ENCODE measurements around the gene PRLR. TPM values are rescaled to one million over a fixed set of nuclear protein-coding genes. Genes with fewer than 3 reads are reported as not detected.

The PRLR gene
- total RNA-seq, 1 donor from 2014 or later, result 0.38 TPM

DNA sequence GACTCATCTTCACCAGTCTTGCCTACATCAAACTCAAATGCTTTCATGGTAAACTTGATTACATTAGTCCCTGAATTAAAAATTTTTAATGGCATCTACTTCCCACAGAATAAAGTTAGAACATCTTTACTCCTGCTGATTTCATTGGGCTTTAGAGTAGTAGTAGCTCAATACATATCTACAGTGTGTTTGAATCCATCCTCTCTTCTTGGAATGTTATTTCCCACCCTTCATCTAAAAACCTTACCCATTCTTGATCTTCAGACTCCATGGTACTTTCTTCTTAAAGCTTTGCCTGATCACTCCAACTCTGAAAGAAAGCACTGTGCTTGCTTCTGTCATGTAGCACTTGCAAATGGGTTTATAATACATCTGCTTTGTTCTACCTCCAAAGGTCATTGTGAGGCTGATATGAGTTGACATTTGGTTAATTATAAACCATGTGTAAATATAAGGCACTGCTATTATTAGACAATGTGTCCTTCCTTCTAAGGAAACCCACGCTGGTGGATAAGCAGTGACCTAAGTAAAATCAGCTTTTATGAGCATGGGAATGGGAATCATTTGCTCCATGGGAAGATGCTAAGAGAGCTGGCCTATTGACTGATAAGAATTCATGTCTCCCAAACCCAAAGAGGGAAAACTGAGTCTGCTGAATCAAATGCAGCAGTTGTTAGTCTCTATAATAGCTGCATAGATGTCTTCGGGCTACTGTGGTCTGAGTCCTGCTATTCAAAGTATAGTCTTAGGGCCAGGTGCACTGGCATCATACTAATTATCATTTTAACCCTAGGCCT is 7.5 kb upstream of the PRLR start:
- no peak for ATAC-seq
- intact Hi-C loops (cut with DNase I), result no loop called here
- DNase-seq (ENCODE audit: missing footprints), result no peak

DNA sequence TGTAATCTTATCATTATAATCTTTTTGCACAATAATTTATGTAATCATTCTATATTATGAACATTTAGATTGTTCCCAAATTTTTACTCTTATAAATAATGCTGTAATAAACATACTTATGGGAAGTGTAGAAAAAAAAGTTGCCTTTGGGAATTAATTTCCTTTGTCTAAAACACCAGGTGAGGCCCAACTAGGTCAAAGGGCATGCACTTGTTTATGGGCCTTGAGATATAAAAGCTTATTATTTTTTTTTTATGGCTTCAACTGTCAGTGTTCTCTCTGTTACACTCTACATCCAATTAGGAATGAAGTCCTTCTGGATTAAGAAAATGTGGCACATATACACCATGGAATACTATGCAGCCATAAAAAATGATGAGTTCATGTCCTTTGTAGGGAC is 6.5 kb upstream of the PRLR start:
- intact Hi-C loops (cut with DNase I), result no loop called here
- DNase-seq (ENCODE audit: missing footprints), result no peak
- ATAC-seq, result no peak

DNA sequence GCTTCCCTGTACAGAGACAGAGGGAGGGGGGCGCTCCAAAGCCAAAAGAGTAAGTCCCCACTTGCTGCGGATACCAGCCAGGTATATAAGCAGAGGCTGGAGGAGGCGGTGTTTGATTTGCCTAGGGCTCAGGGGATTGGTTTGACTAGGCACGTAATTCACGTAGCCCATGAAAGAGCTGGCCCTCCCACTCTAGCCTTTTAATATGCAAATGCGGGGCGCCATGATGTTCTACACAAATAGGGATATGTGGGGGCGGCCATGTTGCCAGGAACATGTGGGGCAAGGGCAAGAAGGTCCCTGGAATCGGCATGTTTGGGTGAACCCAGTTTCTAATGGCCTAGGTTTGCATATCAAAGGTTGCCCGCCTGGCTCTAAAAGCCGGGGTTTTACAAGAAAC is 3.3 kb upstream of the PRLR start:
- ATAC-seq, result no peak
- DNase-seq (ENCODE audit: missing footprints), result no peak
- intact Hi-C loops (cut with DNase I), result no loop called here

DNA sequence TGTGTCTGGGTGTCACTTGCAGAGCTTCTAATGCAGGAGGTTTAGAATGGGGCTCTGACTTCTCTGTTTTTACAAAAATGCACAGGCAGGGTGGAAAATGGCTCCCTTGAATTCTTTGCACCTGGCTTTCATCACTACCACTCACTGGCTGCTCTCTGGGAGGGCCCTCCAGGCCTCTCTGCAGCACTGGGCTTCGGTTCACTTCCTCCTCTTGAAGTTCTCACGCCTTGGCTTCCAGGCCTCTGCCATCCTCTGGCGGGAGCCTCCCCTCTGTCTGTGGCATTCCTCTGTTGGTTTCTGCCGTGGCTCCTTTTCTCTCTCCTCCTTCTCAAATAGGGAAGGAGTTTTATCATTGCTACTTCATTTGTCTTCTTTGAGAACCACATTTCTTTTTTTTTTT is 2.8 kb upstream of the PRLR start:
- no peak for DNase-seq (ENCODE audit: missing footprints)
- ATAC-seq, result no peak
- intact Hi-C loops (cut with DNase I), result no loop called here

DNA sequence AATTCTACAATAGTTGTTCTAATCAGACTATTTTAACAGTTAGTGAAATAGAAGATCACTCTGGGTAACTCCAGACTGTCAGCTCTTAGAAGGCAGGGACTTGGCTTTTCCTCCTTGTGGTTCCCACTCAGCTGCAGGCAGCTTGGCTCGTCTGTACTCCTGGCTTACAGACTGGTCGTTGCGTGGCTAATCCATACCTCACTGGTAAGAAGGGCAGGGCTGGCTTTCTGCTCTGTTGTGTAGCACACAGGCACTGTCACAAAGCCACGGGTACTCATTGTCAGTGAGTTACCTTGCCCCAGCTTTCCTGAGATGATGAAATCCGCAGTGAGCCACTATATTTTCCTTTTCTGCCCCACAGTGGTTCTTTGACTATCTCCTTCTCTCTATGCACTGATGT is 1.8 kb upstream of the PRLR start:
- intact Hi-C loops (cut with DNase I), result no loop called here
- DNase-seq (ENCODE audit: missing footprints) (no peak), ATAC-seq (no peak)

DNA sequence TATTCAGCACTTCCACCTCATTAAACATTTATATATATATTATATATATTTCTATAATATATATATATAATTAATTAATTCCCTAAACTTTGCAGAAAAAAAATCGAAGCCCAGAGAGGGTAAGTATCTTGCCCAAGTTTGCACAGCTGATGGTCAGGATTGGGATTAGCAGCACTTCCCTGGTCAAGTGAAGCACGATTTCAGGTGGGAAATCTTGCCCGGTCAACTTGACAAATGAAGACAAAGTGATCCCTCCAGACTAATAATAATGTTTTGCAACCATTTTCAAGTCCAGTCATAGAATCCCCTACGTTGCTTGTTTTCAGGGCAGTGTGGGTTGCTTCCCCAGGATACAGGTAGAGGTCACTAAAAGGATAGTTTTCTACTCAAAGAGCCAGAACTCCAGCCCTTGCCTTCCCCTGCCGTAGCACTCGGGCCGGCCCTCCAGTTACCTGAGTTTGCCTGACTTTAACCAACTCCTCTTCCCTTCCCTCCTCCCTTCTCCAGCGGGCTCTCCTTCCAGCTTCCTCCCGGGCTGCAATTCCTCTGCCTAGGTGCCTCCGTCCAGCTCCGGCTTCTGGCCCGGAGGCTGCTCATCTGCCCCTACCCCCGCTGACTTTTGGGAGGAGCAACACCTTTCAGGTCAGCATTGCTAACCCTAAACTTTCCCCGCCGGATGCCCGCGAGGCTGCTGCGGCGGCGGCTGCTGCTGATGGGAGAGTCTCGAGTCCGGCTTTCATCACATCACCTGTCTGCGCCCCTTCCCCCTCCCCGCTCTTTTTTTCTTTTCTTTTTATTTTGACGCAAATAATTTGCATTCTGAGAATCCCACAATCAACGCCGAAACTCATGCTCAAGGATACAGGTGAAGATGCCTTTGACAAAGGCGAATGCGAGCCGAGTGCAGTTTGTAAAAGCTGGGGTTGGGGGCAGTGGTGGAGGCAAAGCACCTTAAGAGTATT is 930 bp downstream of the PRLR start:
- intact Hi-C loops (cut with DNase I), result no loop called here
- peak; percentile 66 for DNase-seq (ENCODE audit: missing footprints)
- no peak for ATAC-seq

DNA sequence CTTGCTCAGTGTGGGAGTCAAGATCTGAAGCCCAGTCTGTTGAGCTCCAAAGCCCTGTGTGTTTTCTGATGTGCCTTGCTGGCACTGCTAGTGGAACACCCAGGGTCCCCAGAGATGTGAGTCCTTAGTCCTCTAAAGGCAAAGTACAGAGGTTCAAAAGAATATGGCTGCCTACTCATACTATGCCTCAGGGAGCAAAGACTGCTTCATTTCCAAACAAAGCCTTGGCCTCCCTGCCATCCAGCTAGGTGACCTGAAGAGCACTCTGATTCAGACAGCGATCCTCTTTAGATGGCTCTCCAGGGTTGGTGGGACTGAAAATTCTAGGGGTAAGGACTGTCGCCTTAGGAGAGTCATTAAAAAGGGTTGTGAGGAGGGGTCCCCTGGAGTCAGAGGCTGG is 2.0 kb downstream of the PRLR start:
- ATAC-seq, result no peak
- no peak for DNase-seq (ENCODE audit: missing footprints)
- intact Hi-C loops (cut with DNase I), result no loop called here

DNA sequence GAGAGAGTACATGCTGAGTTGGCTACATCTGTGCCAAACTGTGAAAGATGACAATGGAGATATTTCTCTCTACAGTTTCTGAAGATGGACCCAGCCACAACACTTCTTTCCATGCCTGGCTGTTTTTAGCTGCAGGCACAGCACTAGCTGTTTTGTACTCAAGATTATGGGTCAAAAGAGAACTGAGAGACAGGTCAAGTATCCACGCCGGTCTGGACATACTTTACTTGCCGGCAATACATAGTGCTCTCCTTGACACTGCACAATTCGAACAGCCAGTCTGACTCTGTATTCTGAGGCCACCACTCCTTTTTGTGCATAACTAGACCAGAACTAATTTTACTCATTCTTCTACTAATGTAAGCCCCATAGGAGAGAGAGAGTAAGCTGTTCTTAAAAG is 2.6 kb downstream of the PRLR start:
- DNase-seq (ENCODE audit: missing footprints) (no peak), ATAC-seq (no peak)
- intact Hi-C loops (cut with DNase I), result no loop called here

DNA sequence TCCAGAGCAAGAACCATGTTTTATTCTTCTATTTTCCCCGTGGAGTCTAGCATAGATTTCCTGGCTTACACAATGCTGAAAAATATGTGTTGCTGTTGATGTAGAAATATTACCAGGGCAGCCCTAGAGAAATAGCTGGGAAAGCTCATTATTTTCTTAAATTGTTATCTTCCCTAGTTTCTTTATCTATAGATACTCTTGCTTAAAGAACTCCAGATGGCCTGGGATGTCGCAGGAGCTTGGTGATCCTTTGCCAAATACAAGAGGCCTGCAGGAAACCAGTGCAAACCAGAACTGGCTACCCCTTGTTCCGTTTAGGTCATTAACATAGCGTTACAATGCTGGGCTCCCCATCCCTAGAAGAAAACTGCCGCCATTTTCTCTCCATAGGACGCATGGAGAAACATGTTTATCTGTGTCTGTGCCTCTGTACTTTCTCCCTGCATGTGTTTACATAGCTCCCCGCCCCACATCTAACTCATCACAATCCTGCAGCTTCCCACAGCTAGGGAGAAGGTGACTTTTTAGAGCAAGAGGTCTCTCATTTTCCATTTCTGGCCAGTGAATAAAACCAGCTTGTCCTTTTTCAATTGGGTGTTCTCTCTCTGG is 6.4 kb downstream of the PRLR start:
- DNase-seq (ENCODE audit: missing footprints) (no peak), ATAC-seq (peak; percentile 20)
- intact Hi-C loops (cut with DNase I), result no loop called here

DNA sequence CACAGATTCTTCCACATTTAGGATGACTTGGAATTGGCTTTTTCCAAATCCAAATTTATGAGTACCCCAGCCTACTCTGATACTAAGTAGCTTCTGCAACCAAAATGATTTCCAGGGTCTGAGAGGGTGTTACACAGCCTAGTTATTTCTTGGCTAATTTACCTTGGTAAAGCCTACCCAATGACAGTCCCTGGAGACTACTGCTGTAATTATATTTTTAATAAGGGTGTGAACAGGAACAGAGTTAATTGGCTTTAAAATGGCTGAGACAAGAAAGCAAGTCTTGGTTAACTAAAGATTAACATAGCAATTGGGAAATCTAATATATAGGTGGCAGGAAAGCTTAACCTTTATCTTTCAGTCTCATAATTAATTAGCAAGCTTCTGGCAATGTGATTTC is 9.3 kb downstream of the PRLR start:
- intact Hi-C loops (cut with DNase I), result no loop called here
- ATAC-seq, result no peak

DNA sequence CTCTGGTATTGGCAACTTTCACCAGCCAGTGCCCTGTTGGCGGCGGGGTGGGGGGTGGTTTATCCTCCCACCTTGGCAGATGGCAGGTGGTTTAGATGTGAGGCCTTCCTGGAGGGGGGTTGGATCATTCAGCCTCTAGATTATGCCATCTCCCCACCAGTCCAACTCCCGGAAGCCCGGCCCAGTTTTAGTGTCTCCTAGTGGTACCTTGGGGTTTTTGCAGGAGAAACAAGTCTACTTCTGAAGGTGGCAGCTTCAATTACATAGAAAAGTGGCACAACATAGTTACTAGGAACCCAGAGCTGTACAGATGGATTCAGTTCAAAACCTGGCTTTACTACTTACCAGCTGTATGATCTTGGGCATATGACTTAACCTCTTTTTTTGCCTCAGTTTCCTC is 11.3 kb downstream of the PRLR start:
- ATAC-seq, result no peak
- intact Hi-C loops (cut with DNase I), result no loop called here
- no peak for DNase-seq (ENCODE audit: missing footprints)

More for the DNA sequence above, 9.3 kb downstream of the PRLR start:
- DNase-seq (ENCODE audit: missing footprints), result no peak

DNA sequence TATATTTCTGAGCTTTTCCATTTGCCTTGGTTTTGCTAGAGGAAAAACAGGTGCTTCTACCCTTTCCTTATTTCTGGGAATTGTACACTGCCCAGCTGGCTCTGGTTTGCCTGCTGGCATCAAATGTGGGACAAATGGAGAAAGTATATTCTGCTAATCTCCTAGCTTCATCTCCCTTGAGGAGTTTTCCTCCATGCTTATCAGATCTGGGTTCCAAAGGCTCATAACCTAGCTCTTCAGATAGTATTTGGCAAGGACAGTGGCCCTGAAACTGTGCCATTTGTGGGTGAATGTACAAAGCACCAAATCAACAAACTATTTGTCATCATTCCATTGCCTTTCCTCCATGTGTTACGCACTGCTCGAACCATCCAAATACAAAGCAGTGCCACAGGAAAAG is 16.2 kb downstream of the PRLR start:
- ATAC-seq (no peak), DNase-seq (ENCODE audit: missing footprints) (no peak)
- intact Hi-C loops (cut with DNase I), result no loop called here

DNA sequence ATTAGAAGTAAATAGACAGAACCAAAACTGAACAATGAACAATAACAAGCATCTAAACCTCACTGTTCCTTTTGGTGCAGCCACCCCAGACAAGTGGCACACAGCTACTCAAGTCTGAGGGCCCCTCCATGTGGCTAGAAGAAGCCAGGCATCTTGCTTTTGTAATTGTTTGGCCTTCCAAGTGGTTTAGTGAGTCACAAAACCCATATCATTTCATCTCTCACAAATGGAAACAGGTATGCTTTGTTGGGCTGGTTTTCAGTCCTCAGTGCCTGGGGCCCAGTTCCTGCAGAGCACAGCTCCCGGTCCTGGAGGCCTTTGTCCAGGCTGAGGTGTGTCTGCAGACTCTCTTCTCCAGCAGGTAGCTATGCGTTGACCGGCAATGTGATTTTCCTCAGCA is 16.7 kb downstream of the PRLR start:
- no peak for ATAC-seq
- intact Hi-C loops (cut with DNase I), result no loop called here
- no peak for DNase-seq (ENCODE audit: missing footprints)

DNA sequence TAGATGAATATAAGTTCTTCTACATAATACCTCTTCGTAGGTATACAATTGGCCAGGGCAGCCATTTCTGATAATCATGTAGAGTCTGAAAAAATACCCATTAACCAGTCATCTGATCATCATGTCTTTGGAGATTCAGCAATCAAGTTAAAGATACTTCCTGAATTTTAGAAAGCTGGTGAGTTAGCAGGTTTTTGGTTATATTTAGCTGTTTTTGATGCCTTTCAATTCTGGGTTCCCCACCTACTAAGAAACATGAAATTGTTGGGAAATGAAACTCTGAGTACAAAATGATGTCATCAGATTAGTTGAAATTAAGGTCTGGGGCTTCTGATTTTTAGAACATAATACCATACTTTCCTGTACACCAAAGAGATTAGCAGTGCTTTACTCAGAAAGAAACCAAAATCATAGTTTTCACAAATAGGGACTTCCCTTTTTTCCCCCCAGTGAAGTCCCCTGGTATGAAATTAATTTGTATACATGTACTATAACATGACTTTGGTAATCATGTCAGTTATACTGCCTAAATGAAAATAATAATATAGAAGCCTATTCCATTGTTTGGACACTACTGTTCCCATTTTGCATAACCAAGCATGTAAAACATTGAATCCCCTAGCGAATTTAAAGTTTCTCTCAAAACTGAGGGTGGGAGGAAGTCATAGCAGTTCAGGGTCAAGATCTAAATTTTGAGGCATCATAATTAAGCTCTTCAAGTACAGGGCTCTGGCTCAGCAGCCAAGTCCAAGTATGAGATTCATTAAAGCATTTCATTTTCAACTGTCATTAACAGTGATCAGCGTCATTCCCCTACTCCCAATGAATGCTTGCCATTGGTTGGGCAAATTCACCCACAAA is 17.9 kb downstream of the PRLR start:
- no peak for ATAC-seq
- no peak for DNase-seq (ENCODE audit: missing footprints)
- intact Hi-C loops (cut with DNase I), result no loop called here

DNA sequence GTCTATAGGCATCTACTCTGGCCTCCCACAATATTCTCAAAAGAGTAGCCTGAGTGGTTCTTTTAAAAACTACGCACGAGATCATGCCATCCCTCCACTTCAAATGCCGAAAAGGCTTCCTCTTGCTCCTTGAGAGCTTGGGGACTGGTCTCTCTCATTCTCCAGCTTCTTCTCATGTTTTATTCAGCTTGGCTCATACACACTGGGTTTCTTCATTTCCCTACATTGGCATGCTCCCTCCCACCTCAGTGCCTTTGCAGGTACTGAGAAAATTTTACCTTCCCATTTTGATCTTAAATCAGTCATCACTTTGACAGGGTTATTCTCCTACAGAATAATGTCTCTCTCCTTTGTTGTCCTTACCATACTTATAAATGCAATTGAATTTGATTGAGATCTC is 20.4 kb downstream of the PRLR start:
- no peak for DNase-seq (ENCODE audit: missing footprints)
- intact Hi-C loops (cut with DNase I), result no loop called here
- ATAC-seq, result no peak

DNA sequence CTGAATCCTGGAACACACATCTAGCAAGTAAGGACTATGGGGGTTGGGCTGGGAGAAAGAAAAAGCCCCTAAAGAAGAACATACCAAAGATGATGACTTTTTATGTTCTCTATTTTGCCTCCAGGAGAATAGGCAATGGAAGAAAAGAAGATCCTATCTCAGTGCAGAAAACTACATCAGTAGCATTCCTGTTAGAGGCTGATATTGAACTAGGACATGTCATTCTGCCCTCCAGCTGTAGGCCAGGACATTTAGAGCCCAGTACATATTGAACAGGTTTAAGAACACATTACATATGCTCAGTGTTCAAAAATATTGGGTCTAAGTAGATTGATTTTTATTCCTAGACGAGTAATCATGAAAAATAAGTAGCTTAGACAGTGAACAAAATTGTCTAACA is 24.7 kb downstream of the PRLR start:
- DNase-seq (ENCODE audit: missing footprints), result no peak
- no peak for ATAC-seq
- intact Hi-C loops (cut with DNase I), result no loop called here

DNA sequence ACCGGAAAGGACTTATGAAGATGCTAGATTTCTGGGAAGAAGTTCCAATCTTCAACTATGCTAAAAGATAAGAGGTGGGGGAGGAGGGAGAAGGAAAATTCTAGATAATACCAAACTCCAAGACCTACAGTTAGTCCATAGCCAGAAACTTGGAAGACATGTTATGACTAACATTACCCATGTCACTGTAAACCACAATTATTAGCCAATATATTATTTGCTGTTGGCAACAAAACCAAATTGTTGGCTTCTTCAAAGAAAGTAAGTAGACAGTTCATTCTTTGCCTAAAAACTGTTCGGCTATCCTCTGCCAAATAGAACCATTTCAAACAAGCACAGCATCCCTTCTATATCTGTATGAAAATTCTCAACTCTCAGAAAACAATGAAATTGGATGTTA is 25.1 kb downstream of the PRLR start:
- intact Hi-C loops (cut with DNase I), result no loop called here
- ATAC-seq (no peak), DNase-seq (ENCODE audit: missing footprints) (no peak)

DNA sequence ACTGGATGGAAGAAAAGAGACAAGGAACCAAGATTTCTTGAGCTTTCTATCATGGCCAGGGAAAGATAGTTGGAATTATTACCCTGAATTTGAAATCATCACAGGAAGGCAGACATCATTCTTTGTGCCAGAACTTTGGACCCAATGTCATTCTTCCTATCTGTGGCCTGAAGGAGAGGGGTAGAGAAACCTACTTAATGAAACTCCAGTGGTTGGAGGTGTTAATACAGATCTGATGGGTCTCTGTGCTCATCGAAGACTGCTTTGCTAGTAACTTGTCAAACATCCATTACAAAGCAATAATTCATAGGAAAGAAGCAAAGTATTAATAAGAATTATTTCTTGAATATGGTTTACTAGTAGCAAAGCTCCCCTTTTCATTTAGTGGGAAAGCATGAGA is 26.9 kb downstream of the PRLR start:
- intact Hi-C loops (cut with DNase I), result loop anchor here (5.0 kb wide), 1 partner anchor 246 kb away; no protein-coding TSS in a partner anchor
- ATAC-seq, result no peak
- no peak for DNase-seq (ENCODE audit: missing footprints)

Data from Right ventricle myocardium inferior (tissue), 1 donor.